A204.1 (cell line): ENCODE measurements around the gene ARHGAP28.
"Not testable (repeated sequence)": the region's sequence is repeated elsewhere in the genome, so short reads cannot be mapped to it uniquely, and the experiment has no call there.

Source experiments
- FAIRE-seq: peaks from 2 replicates; lab custom pipeline; 2012; peaks lifted over from hg19 to GRCh38; lab: Jason Lieb, UNC

ARHGAP28 gene

GRCh38 chr18:6776188-6776587 is 46.7 kb downstream of the ARHGAP28 start:
- no peak for FAIRE-seq

- no peak for FAIRE-seq
These were observed 48.0 kb downstream of the ARHGAP28 start for GRCh38 chr18:6777509-6777908.

GRCh38 chr18:6778459-6779247 is 49.1 kb downstream of the ARHGAP28 start:
- FAIRE-seq: no peak

GRCh38 chr18:6781142-6781714 is 51.7 kb downstream of the ARHGAP28 start:
- FAIRE-seq: no peak

GRCh38 chr18:6781796-6782195 is 52.3 kb downstream of the ARHGAP28 start:
- FAIRE-seq: no peak

- FAIRE-seq: no peak
These were observed 53.3 kb downstream of the ARHGAP28 start for GRCh38 chr18:6782861-6783260.

GRCh38 chr18:6784046-6784445 is 54.5 kb downstream of the ARHGAP28 start:
- no peak for FAIRE-seq

- FAIRE-seq: no peak
These were observed 55.5 kb downstream of the ARHGAP28 start for GRCh38 chr18:6785001-6785400.

- FAIRE-seq: no peak
These were observed 55.9 kb downstream of the ARHGAP28 start for GRCh38 chr18:6785411-6785810.

- no peak for FAIRE-seq
These were observed 62.9 kb downstream of the ARHGAP28 start for GRCh38 chr18:6792391-6792790.

GRCh38 chr18:6793455-6793854 is 63.9 kb downstream of the ARHGAP28 start:
- no peak for FAIRE-seq

GRCh38 chr18:6793986-6794385 is 64.5 kb downstream of the ARHGAP28 start:
- FAIRE-seq: no peak

GRCh38 chr18:6795307-6795706 is 65.8 kb downstream of the ARHGAP28 start:
- FAIRE-seq: no peak

GRCh38 chr18:6796511-6796910 is 67.0 kb downstream of the ARHGAP28 start:
- no peak for FAIRE-seq

GRCh38 chr18:6797171-6797570 is 67.7 kb downstream of the ARHGAP28 start:
- FAIRE-seq: no peak

- FAIRE-seq: no peak
These were observed 69.4 kb downstream of the ARHGAP28 start for GRCh38 chr18:6798896-6799295.

GRCh38 chr18:6800309-6800708 is 70.8 kb downstream of the ARHGAP28 start:
- FAIRE-seq: not testable (repeated sequence)

GRCh38 chr18:6807515-6808257 is 78.2 kb downstream of the ARHGAP28 start:
- FAIRE-seq: no peak

GRCh38 chr18:6810191-6810590 is 80.7 kb downstream of the ARHGAP28 start:
- no peak for FAIRE-seq

- no peak for FAIRE-seq
These were observed 82.3 kb downstream of the ARHGAP28 start for GRCh38 chr18:6811816-6812215.

GRCh38 chr18:6814882-6815425 is 85.4 kb downstream of the ARHGAP28 start:
- FAIRE-seq: no peak

- FAIRE-seq: no peak
These were observed 86.6 kb downstream of the ARHGAP28 start for GRCh38 chr18:6816154-6816553.

GRCh38 chr18:6819332-6819731 is 89.8 kb downstream of the ARHGAP28 start:
- no peak for FAIRE-seq
